GM08714 (cell line): ENCODE data around the gene SPINK1.

Source experiments
- H3K4me3 ChIP-seq: fragments of 200-500 bp; sonication (Bioruptor generic); 2 replicates; pipeline ENCODE4 v1.5.1; 2014; ENCODE audit warnings: mild to moderate bottlenecking, low read length, inconsistent platforms
- ZNF274 ChIP-seq: IDR thresholded peaks from 2 replicates; pipeline ENCODE4 v1.6.1; 2012; ENCODE audit warnings: mild to moderate bottlenecking, low read depth, low read length

Gene SPINK1

GRCh38 chr5:147859962-147860640 is 28.6 kb upstream of the SPINK1 start:
- H3K4me3 ChIP-seq = no peak overlapping the region
- no peak for TF ChIP-seq ZNF274

- H3K4me3 ChIP-seq = no peak overlapping the region
- TF ChIP-seq ZNF274 = no peak
Observed at GRCh38 chr5:147858565-147858964, 27.1 kb upstream of the SPINK1 start.

- TF ChIP-seq ZNF274 = no peak
- H3K4me3 ChIP-seq = no peak overlapping the region
Observed at GRCh38 chr5:147857302-147858129, 26.0 kb upstream of the SPINK1 start.

GRCh38 chr5:147856801-147857200 is 25.3 kb upstream of the SPINK1 start:
- H3K4me3 ChIP-seq = no peak overlapping the region
- TF ChIP-seq ZNF274 = no peak

GRCh38 chr5:147855774-147856069 is 24.3 kb upstream of the SPINK1 start:
- no peak overlapping the region for H3K4me3 ChIP-seq
- no peak for TF ChIP-seq ZNF274

- TF ChIP-seq ZNF274 = no peak
- H3K4me3 ChIP-seq = no peak overlapping the region
Observed at GRCh38 chr5:147854894-147855773, 23.7 kb upstream of the SPINK1 start.

GRCh38 chr5:147854331-147854730 is 22.9 kb upstream of the SPINK1 start:
- H3K4me3 ChIP-seq = no peak overlapping the region
- TF ChIP-seq ZNF274 = no peak

- TF ChIP-seq ZNF274 = no peak
- no peak overlapping the region for H3K4me3 ChIP-seq
Observed at GRCh38 chr5:147853372-147853987, 22.0 kb upstream of the SPINK1 start.

GRCh38 chr5:147852365-147852764 is 20.9 kb upstream of the SPINK1 start:
- no peak for TF ChIP-seq ZNF274
- no peak overlapping the region for H3K4me3 ChIP-seq

GRCh38 chr5:147851578-147851977 is 20.1 kb upstream of the SPINK1 start:
- no peak for TF ChIP-seq ZNF274
- H3K4me3 ChIP-seq = no peak overlapping the region

- H3K4me3 ChIP-seq = no peak overlapping the region
- TF ChIP-seq ZNF274 = no peak
Observed at GRCh38 chr5:147849226-147849625, 17.8 kb upstream of the SPINK1 start.

GRCh38 chr5:147845618-147846017 is 14.1 kb upstream of the SPINK1 start:
- H3K4me3 ChIP-seq = no peak overlapping the region

GRCh38 chr5:147844846-147845245 is 13.4 kb upstream of the SPINK1 start:
- no peak for TF ChIP-seq ZNF274
- no peak overlapping the region for H3K4me3 ChIP-seq

More at GRCh38 chr5:147845618-147846017, 14.1 kb upstream of the SPINK1 start:
- TF ChIP-seq ZNF274 = no peak

GRCh38 chr5:147842869-147843268 is 11.4 kb upstream of the SPINK1 start:
- no peak for TF ChIP-seq ZNF274
- no peak overlapping the region for H3K4me3 ChIP-seq
